ENCODE results near the gene GGT5.
"Not testable (repeated sequence)": the region's sequence is repeated elsewhere in the genome, so short reads cannot be mapped to it uniquely, and the experiment has no call there.

The GGT5 gene

GRCh38 chr22:24290459-24290858, 45.6 kb upstream of the GGT5 start:
- no peak overlapping the region for H3K4ac ChIP-seq (ENCODE audit: low read length)
- no peak overlapping the region for H3K14ac ChIP-seq (ENCODE audit: low read length)
- H4K91ac ChIP-seq (ENCODE audit: low read depth, low read length, poor library complexity), result no peak overlapping the region
- H2BK15ac ChIP-seq (ENCODE audit: low read length), result no peak overlapping the region
- no peaks in the 10 kb centered on the region for H3K27me3 ChIP-seq (ENCODE audit: control insufficient read depth in 3 of 3, insufficient read depth in 3 of 3, low read depth in 1 of 3, low read length in 3 of 3)
- no peaks in the 10 kb centered on the region for H3K79me1 ChIP-seq (ENCODE audit: low read depth, low read length)
- no peak overlapping the region for H3K4me2 ChIP-seq (ENCODE audit: insufficient read depth, low read length, poor library complexity, severe bottlenecking)
- H3K4me1 ChIP-seq (ENCODE audit: control insufficient read depth in 2 of 2, insufficient read depth in 1 of 2, low read depth in 1 of 2, low read length in 2 of 2), result peaks cover 8 to 14% of the 10 kb centered on the region in 2 donors
- H3K4me3 ChIP-seq (ENCODE audit: low read length in 2 of 2), result no peak overlapping the region
- H3K18ac ChIP-seq (ENCODE audit: low read length), result no peak overlapping the region
- H3K23ac ChIP-seq (ENCODE audit: low read depth, low read length, poor library complexity), result no peak overlapping the region
- no peak overlapping the region for H3K27ac ChIP-seq (replicated peaks; ENCODE audit: low read length)
- no peak overlapping the region for H2BK5ac ChIP-seq (ENCODE audit: low read length)
- no peak overlapping the region for H2AK5ac ChIP-seq (ENCODE audit: low read depth, low read length)
- no peak for DNase-seq (ENCODE audit: low spot score)
- H2BK120ac ChIP-seq (ENCODE audit: low read depth, low read length), result no peak overlapping the region
- no peak overlapping the region for H4K8ac ChIP-seq (ENCODE audit: low read depth, low read length)
- H3K9ac ChIP-seq (ENCODE audit: low read depth, low read length, poor library complexity), result no peak overlapping the region
- no peaks in the 10 kb centered on the region for H3K9me3 ChIP-seq (replicated peaks in 1 of 2; ENCODE audit: control insufficient read depth in 2 of 2, insufficient read depth in 1 of 2, low read depth in 1 of 2, low read length in 2 of 2)
- H2AFZ ChIP-seq (ENCODE audit: low read length), result no peak overlapping the region
- peaks cover 0 to 15% of the 10 kb centered on the region in 2 donors for H3K36me3 ChIP-seq (replicated peaks in 1 of 2; ENCODE audit: control insufficient read depth in 2 of 2, insufficient read depth in 2 of 2, low read length in 2 of 2)
- H2BK12ac ChIP-seq (ENCODE audit: low read length), result no peak overlapping the region

GRCh38 chr22:24289741-24290163, 44.9 kb upstream of the GGT5 start:
- Histone ChIP-seq H3K27me3 (ENCODE audit: control insufficient read depth in 3 of 3, insufficient read depth in 3 of 3, low read depth in 1 of 3, low read length in 3 of 3) (no peaks in the 10 kb centered on the region), H2BK12ac (ENCODE audit: low read length) (no peak overlapping the region), H3K23ac (ENCODE audit: low read depth, low read length, poor library complexity) (no peak overlapping the region), H3K79me1 (ENCODE audit: low read depth, low read length) (no peaks in the 10 kb centered on the region), H3K27ac (replicated peaks; ENCODE audit: low read length) (peak overlapping the region; percentile 17), H3K36me3 (replicated peaks in 1 of 2; ENCODE audit: control insufficient read depth in 2 of 2, insufficient read depth in 2 of 2, low read length in 2 of 2) (peaks cover 0 to 21% of the 10 kb centered on the region in 2 donors), H2BK120ac (ENCODE audit: low read depth, low read length) (no peak overlapping the region), H3K18ac (ENCODE audit: low read length) (no peak overlapping the region), H4K91ac (ENCODE audit: low read depth, low read length, poor library complexity) (no peak overlapping the region), H3K4me1 (ENCODE audit: control insufficient read depth in 2 of 2, insufficient read depth in 1 of 2, low read depth in 1 of 2, low read length in 2 of 2) (peaks cover 8 to 14% of the 10 kb centered on the region in 2 donors), H4K8ac (ENCODE audit: low read depth, low read length) (no peak overlapping the region), H2BK15ac (ENCODE audit: low read length) (no peak overlapping the region), H3K9me3 (replicated peaks in 1 of 2; ENCODE audit: control insufficient read depth in 2 of 2, insufficient read depth in 1 of 2, low read depth in 1 of 2, low read length in 2 of 2) (no peaks in the 10 kb centered on the region), H3K9ac (ENCODE audit: low read depth, low read length, poor library complexity) (no peak overlapping the region), H3K4me3 (ENCODE audit: low read length in 2 of 2) (no peak overlapping the region), H3K14ac (ENCODE audit: low read length) (no peak overlapping the region), H2AK5ac (ENCODE audit: low read depth, low read length) (no peak overlapping the region), H3K4ac (ENCODE audit: low read length) (no peak overlapping the region), H2BK5ac (ENCODE audit: low read length) (no peak overlapping the region), H3K4me2 (ENCODE audit: insufficient read depth, low read length, poor library complexity, severe bottlenecking) (peak overlapping the region; percentile 28), H2AFZ (ENCODE audit: low read length) (no peak overlapping the region)
- WGBS, 2 donors (ENCODE audit: extremely low coverage in 2 of 2, insufficient read length in 2 of 2, insufficient replicate concordance in 1 of 2), result no CpG with 5 or more reads among the region's 4 CpGs
- peak; percentile 37 for DNase-seq (ENCODE audit: low spot score)

GRCh38 chr22:24289114-24289513, 44.2 kb upstream of the GGT5 start:
- no peak overlapping the region for H3K4me3 ChIP-seq (ENCODE audit: low read length in 2 of 2)
- no peaks in the 10 kb centered on the region for H3K79me1 ChIP-seq (ENCODE audit: low read depth, low read length)
- no peak overlapping the region for H2BK120ac ChIP-seq (ENCODE audit: low read depth, low read length)
- H3K14ac ChIP-seq (ENCODE audit: low read length), result no peak overlapping the region
- H2BK5ac ChIP-seq (ENCODE audit: low read length), result no peak overlapping the region
- no peak overlapping the region for H3K4ac ChIP-seq (ENCODE audit: low read length)
- peaks cover 0 to 23% of the 10 kb centered on the region in 2 donors for H3K36me3 ChIP-seq (replicated peaks in 1 of 2; ENCODE audit: control insufficient read depth in 2 of 2, insufficient read depth in 2 of 2, low read length in 2 of 2)
- H3K27ac ChIP-seq (replicated peaks; ENCODE audit: low read length), result no peak overlapping the region
- H3K9me3 ChIP-seq (replicated peaks in 1 of 2; ENCODE audit: control insufficient read depth in 2 of 2, insufficient read depth in 1 of 2, low read depth in 1 of 2, low read length in 2 of 2), result no peaks in the 10 kb centered on the region
- WGBS, 2 donors (ENCODE audit: extremely low coverage in 2 of 2, insufficient read length in 2 of 2, insufficient replicate concordance in 1 of 2), result no CpG with 5 or more reads among the region's 4 CpGs
- H3K23ac ChIP-seq (ENCODE audit: low read depth, low read length, poor library complexity), result no peak overlapping the region
- no peak overlapping the region for H3K9ac ChIP-seq (ENCODE audit: low read depth, low read length, poor library complexity)
- H4K8ac ChIP-seq (ENCODE audit: low read depth, low read length), result no peak overlapping the region
- H2BK12ac ChIP-seq (ENCODE audit: low read length), result no peak overlapping the region
- H2AFZ ChIP-seq (ENCODE audit: low read length), result no peak overlapping the region
- no peak overlapping the region for H2AK5ac ChIP-seq (ENCODE audit: low read depth, low read length)
- H2BK15ac ChIP-seq (ENCODE audit: low read length), result no peak overlapping the region
- no peak overlapping the region for H4K91ac ChIP-seq (ENCODE audit: low read depth, low read length, poor library complexity)
- H3K27me3 ChIP-seq (ENCODE audit: control insufficient read depth in 3 of 3, insufficient read depth in 3 of 3, low read depth in 1 of 3, low read length in 3 of 3), result no peaks in the 10 kb centered on the region
- peaks cover 8 to 14% of the 10 kb centered on the region in 2 donors for H3K4me1 ChIP-seq (ENCODE audit: control insufficient read depth in 2 of 2, insufficient read depth in 1 of 2, low read depth in 1 of 2, low read length in 2 of 2)
- no peak for DNase-seq (ENCODE audit: low spot score)
- no peak overlapping the region for H3K18ac ChIP-seq (ENCODE audit: low read length)
- H3K4me2 ChIP-seq (ENCODE audit: insufficient read depth, low read length, poor library complexity, severe bottlenecking), result no peak overlapping the region

GRCh38 chr22:24287801-24288200, 42.9 kb upstream of the GGT5 start:
- Histone ChIP-seq H3K36me3 (replicated peaks in 1 of 2; ENCODE audit: control insufficient read depth in 2 of 2, insufficient read depth in 2 of 2, low read length in 2 of 2) (peaks cover 0 to 29% of the 10 kb centered on the region in 2 donors), H3K4me1 (ENCODE audit: control insufficient read depth in 2 of 2, insufficient read depth in 1 of 2, low read depth in 1 of 2, low read length in 2 of 2) (peaks cover 8 to 14% of the 10 kb centered on the region in 2 donors)
- not testable (repeated sequence) for H2BK120ac ChIP-seq (ENCODE audit: low read depth, low read length); H3K4me3 ChIP-seq (ENCODE audit: low read length in 2 of 2); DNase-seq (ENCODE audit: low spot score); H2AFZ ChIP-seq (ENCODE audit: low read length); H3K9me3 ChIP-seq (replicated peaks in 1 of 2; ENCODE audit: control insufficient read depth in 2 of 2, insufficient read depth in 1 of 2, low read depth in 1 of 2, low read length in 2 of 2); H2AK5ac ChIP-seq (ENCODE audit: low read depth, low read length); H3K4me2 ChIP-seq (ENCODE audit: insufficient read depth, low read length, poor library complexity, severe bottlenecking); H2BK5ac ChIP-seq (ENCODE audit: low read length); H3K14ac ChIP-seq (ENCODE audit: low read length); H2BK15ac ChIP-seq (ENCODE audit: low read length); H4K8ac ChIP-seq (ENCODE audit: low read depth, low read length); H3K79me1 ChIP-seq (ENCODE audit: low read depth, low read length); H2BK12ac ChIP-seq (ENCODE audit: low read length); H3K27ac ChIP-seq (replicated peaks; ENCODE audit: low read length); H3K4ac ChIP-seq (ENCODE audit: low read length); H4K91ac ChIP-seq (ENCODE audit: low read depth, low read length, poor library complexity); H3K9ac ChIP-seq (ENCODE audit: low read depth, low read length, poor library complexity); H3K23ac ChIP-seq (ENCODE audit: low read depth, low read length, poor library complexity); H3K27me3 ChIP-seq (ENCODE audit: control insufficient read depth in 3 of 3, insufficient read depth in 3 of 3, low read depth in 1 of 3, low read length in 3 of 3); H3K18ac ChIP-seq (ENCODE audit: low read length)
- no CpG with 5 or more reads among the region's 6 CpGs for WGBS, 2 donors (ENCODE audit: extremely low coverage in 2 of 2, insufficient read length in 2 of 2, insufficient replicate concordance in 1 of 2)
